NCI-H2227 (cell line): ENCODE measurements around the gene NUDT10.

ENCODE experiments used
- DNase-seq: peaks from one replicate; lab custom pipeline; 2025; ENCODE audit not compliant: unreplicated experiment; lab: John Stamatoyannopoulos, UW

The NUDT10 gene

DNA sequence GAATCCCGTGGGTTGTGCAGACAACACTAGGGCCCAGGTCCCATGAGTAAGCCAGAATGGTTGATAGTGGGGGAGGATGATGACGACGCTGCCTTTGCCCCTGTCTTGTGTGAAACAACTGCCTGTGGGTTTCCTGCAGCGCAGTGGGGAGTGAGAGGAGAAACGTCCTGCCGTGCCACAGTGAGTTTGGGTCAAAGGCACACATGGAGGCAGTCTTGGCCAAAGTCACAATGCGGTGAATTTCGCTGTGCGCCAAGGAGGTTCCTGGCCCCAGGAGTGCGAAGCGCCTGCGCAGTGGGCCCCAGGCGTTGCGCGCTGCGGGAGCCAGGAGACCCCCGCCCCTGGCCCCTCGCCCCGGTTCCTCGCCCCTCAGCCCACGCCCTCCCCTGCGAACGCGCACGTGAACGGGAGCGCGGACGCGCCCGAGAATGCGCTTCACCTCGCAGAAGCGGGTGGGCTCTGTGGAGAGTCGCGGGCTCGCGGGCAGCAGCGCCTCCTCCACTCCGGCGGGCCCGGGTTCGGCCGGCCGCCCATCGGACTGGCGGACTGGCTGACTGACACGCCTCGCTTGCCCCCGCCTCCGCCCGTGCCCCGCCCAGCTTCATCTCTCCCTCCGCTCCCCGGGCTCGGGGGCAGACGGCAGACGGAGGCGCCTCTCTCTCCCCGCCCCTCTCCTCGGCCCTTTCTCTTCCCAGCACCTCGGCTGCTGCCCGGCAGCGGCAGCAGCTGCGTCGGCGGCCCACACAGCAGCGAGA lies at the start of gene NUDT10:
Gene NUDT10 (plus strand): TSS at position 635 of the 755 bp plus-strand sequence. CDS start 144 bp downstream, outside the sequence.
- DNase-seq: peak; percentile 91

DNA sequence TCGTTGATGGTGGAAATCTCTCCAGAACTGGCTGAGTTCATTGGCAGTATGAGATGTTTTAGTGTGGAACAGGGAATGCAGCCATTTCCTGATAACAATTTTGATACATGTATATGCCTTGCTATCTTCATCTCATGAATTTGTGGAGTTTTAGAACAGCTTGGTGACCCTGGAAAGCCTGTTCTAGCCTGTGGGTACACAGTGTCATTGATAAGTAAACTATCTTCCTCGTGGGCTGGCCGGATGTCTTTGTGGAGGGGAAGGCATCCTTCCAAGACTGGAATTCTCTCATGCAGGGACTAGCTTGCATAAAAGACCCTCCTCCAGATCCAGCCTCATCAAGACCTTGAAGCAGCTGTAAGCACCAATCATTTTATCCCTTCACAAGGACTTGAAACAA lies 40.2 kb upstream of the NUDT10 start:
- DNase-seq: no peak

DNA sequence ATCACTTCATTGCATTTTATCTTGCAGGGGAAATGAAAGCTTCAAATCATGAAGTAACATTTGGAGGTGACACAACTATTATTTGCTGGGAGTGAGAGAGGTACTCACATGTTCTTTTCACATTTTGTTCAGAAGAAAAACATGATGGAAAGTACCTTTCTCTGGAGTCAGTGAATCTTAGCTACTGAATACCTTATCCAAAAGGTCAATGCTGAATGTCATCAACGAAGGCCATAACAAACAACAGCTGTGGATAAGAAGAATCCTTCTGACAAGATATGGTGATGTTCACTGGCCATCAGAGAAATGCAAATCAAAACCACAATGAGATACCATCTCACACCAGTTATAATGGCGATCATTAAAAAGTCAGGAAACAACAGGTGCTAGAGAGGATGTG lies 36.5 kb upstream of the NUDT10 start:
- DNase-seq: no peak

DNA sequence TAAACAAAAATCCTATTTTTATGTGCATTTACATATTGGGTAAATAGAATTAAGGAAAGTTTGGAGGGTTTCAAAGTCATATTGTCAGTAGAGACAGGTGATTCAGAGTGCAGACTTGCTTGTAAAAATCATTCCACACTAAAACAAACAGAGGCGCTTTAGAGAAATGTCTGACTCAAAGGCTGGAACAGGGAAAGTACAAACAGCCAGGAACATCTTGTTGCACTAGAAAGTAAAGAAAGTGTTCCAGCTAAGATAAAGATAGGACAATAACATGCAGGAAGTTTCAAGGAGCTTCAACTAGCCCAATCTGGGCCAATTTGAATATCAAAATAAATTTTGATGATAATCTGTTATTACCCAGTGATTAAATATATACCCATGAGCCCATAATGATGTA lies 16.4 kb upstream of the NUDT10 start:
- no peak for DNase-seq

DNA sequence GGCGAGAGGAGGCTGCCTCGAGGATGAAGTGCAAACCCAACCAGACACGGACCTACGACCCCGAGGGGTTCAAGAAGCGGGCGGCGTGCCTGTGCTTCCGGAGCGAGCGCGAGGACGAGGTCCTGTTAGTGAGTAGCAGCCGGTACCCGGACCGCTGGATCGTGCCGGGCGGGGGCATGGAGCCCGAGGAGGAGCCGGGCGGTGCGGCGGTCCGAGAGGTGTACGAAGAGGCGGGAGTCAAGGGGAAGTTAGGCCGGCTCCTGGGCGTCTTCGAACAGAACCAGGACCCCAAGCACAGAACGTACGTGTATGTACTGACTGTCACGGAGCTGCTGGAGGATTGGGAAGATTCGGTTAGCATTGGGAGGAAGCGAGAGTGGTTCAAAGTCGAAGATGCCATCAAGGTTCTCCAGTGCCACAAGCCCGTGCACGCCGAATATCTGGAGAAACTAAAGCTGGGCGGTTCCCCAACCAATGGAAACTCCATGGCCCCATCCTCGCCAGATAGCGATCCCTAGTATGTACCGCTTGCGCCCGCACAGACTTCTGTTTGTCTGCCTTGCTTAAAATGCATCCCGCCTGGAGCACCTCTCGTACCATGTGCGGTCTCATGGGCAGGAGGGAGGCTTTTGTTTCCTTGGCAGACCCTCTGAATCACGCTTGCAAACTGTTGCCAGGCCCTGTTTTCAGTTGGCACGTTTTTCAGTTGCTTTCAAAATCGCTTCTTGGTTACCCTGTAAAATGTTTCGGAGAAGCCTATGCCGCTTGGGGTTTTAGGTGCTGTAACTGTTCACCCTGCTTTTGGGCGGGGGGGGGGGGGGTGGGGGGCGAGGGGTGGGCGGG lies 542 bp downstream of the NUDT10 start:
- DNase-seq: peak; percentile 13

DNA sequence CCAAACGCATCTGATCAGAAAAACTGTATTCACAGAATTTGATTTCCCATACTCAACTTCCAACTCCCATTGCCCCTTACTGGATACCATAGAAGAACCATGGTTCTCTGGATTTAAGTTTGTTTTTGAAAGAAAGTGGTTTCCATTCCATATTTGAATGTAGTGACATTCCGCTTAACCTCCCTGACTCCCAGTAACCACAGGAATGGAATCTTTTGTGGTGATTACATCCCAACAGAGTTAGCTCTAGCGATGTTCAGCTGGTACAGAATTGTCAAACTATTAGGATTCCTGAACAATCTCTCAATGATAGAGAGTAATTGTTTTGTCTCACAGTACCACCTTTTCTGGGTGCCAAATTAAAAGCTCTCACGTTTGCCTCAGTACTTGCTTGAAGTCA lies 1.7 kb downstream of the NUDT10 start:
- no peak for DNase-seq

DNA sequence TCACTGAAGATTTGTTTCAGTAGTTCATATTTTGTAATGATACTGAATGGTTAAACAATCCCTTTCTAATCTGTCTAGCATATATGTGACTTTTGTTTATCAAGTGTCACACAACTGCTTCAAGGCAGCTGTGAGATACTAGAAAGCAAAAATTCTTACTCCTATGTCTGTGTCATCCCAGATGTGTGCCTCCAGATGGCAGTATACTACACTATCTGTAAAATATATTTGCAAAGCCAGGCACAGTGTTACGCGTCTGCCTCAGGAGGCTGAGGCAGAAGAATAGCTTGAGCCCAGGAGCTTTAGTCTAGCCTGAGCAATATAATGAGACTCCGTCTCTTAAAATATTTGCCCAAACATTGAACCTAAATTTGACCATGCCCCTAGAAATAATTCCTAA lies 4.0 kb downstream of the NUDT10 start:
- DNase-seq: peak; percentile 68

DNA sequence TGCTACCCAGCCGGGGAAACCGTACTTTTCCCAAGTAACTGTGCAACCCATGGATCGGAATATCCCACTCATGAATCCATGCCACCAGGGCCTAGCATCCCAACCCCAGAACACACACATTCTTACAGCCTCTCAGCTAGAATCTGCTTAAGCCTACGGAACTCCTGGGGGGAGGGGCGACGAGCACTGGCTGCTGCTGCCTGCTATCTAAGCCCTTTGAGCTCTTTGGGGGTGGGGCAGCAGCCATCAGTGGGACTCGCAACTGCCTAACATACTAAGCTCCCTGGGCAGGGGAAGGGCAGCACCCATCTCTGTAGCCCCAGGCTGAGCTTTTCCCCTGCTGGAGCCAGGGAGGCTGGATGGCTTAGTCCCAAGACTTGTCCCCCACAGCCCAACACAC lies 28.6 kb downstream of the NUDT10 start:
- DNase-seq: no peak

DNA sequence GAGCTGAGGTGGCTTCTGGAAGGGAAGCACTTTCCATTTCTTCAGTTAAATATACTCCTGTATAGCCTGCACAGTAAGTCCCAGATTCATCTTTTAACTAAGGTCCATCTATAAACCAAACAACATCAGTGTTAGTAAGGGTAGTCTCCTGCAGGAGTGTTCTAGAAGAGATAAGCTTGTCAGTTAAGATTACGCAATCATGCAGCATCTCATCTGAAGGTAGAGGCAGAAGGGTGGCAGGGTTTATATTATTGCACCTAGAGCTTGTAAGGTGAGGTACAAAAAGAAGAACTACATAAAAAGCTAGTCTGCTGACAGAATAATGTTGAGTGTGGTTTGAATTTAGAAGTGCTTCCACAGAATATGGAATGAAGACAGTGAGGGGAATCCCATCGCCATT lies 44.0 kb downstream of the NUDT10 start:
- no peak for DNase-seq
